Measurements from ENCODE around the gene ARFGEF2.
A peak's percentile ranks its signal among the peaks of the same experiment; 100 is the strongest.

ARFGEF2 gene

GRCh38 chr20:48899881-48900280, 21.6 kb upstream of the ARFGEF2 start:
- no peak for DNase-seq (ENCODE audit: low read depth)

GRCh38 chr20:48901326-48901725, 20.2 kb upstream of the ARFGEF2 start:
- no peak for DNase-seq (ENCODE audit: low read depth)

- no peak for DNase-seq (ENCODE audit: low read depth)
Measured at GRCh38 chr20:48903705-48904104, 17.8 kb upstream of the ARFGEF2 start.

GRCh38 chr20:48904566-48905296, 16.8 kb upstream of the ARFGEF2 start:
- peak; percentile 64 for DNase-seq (ENCODE audit: low read depth)

- no peak for DNase-seq (ENCODE audit: low read depth)
Measured at GRCh38 chr20:48905297-48905647, 16.2 kb upstream of the ARFGEF2 start.

- DNase-seq (ENCODE audit: low read depth): no peak
Measured at GRCh38 chr20:48906221-48906877, 15.2 kb upstream of the ARFGEF2 start.

- DNase-seq (ENCODE audit: low read depth): no peak
Measured at GRCh38 chr20:48908656-48909319, 12.7 kb upstream of the ARFGEF2 start.

GRCh38 chr20:48909910-48910309, 11.6 kb upstream of the ARFGEF2 start:
- no peak for DNase-seq (ENCODE audit: low read depth)

GRCh38 chr20:48910347-48910781, 11.1 kb upstream of the ARFGEF2 start:
- no peak for DNase-seq (ENCODE audit: low read depth)

GRCh38 chr20:48912065-48912464, 9.4 kb upstream of the ARFGEF2 start:
- DNase-seq (ENCODE audit: low read depth): no peak

GRCh38 chr20:48916699-48917098, 4.8 kb upstream of the ARFGEF2 start:
- DNase-seq (ENCODE audit: low read depth): no peak

- no peak for DNase-seq (ENCODE audit: low read depth)
Measured at GRCh38 chr20:48919336-48919881, 2.1 kb upstream of the ARFGEF2 start.

- no peak for DNase-seq (ENCODE audit: low read depth)
Measured at GRCh38 chr20:48919882-48920526, 1.5 kb upstream of the ARFGEF2 start.

- DNase-seq (ENCODE audit: low read depth): no peak
Measured at GRCh38 chr20:48920527-48921167, 864 bp upstream of the ARFGEF2 start.

- no peak for DNase-seq (ENCODE audit: low read depth)
Measured at GRCh38 chr20:48921883-48922820, 641 bp downstream of the ARFGEF2 start.

- no peak for DNase-seq (ENCODE audit: low read depth)
Measured at GRCh38 chr20:48923149-48923718, 1.7 kb downstream of the ARFGEF2 start.

- DNase-seq (ENCODE audit: low read depth): no peak
Measured at GRCh38 chr20:48924756-48925109, 3.2 kb downstream of the ARFGEF2 start.

- no peak for DNase-seq (ENCODE audit: low read depth)
Measured at GRCh38 chr20:48926267-48926666, 4.8 kb downstream of the ARFGEF2 start.

- DNase-seq (ENCODE audit: low read depth): no peak
Measured at GRCh38 chr20:48926821-48927220, 5.3 kb downstream of the ARFGEF2 start.

All from activated T-cell treated with anti-CD3 and anti-CD28 coated beads for 24 hours (primary cell).